Thymus (tissue), 11 donors: ENCODE data around the gene RFLNA. TPM values are rescaled to one million over a fixed set of nuclear protein-coding genes. Genes with fewer than 3 reads are reported as not detected.
"Not testable (repeated sequence)": the region's sequence is repeated elsewhere in the genome, so short reads cannot be mapped to it uniquely, and the experiment has no call there.

Experiments used
- DNase-seq, 9 donors: peaks; one replicate each; pipeline ENCODE4 v3.0.0-alpha.2; 2013; ENCODE audit warnings: low spot score in 9 of 9, low read depth in 6 of 9, missing footprints in 1 of 9
- H3K27ac ChIP-seq, 2 donors: one replicate each; pipeline ENCODE4 v1.5.1; 2013; ENCODE audit warnings: control low read depth in 1 of 2, low read depth in 1 of 2, low read length in 1 of 2, mild to moderate bottlenecking in 1 of 2, moderate library complexity in 1 of 2
- H3K27me3 ChIP-seq, 2 donors: one replicate each; pipeline ENCODE4 v1.5.1; 2013; ENCODE audit warnings: low read length in 1 of 2; ENCODE audit not compliant: control insufficient read depth in 2 of 2, insufficient read depth in 1 of 2
- H3K36me3 ChIP-seq, 2 donors: one replicate each; pipeline ENCODE4 v1.5.1; 2013; ENCODE audit warnings: low read length in 1 of 2, mild to moderate bottlenecking in 1 of 2, moderate library complexity in 1 of 2; ENCODE audit not compliant: control insufficient read depth in 2 of 2, insufficient read depth in 2 of 2
- H3K4me1 ChIP-seq, 2 donors: one replicate each; pipeline ENCODE4 v1.5.1; 2013; ENCODE audit warnings: low read length in 2 of 2; ENCODE audit not compliant: control insufficient read depth in 2 of 2, insufficient read depth in 2 of 2
- H3K4me3 ChIP-seq, 2 donors: one replicate each; pipeline ENCODE4 v1.5.1; 2013; ENCODE audit warnings: low read length in 2 of 2, control low read depth in 1 of 2, mild to moderate bottlenecking in 1 of 2
- H3K9me3 ChIP-seq, 2 donors: one replicate each; pipeline ENCODE4 v1.5.1; 2013; ENCODE audit warnings: low read length in 1 of 2, mild to moderate bottlenecking in 1 of 2; ENCODE audit not compliant: control insufficient read depth in 2 of 2, insufficient read depth in 1 of 2
- WGBS: extraction: QIAGEN DNeasy Blood & Tissue Kit; methylation state at CpG from one replicate; pipeline ENCODE4 v1.1.7; 2013; 5-methylcytosine and 5-hydroxymethylcytosine counted together
- polyA plus RNA-seq: library from polyadenylated mRNA; stranded (reverse); fragments of 200-250 nt; gene quantifications from one replicate; pipeline ENCODE4 v1.2.3, GENCODE V29; 2013
- total RNA-seq: library from RNA; stranded (reverse); fragments of 120-200 nt; gene quantifications from one replicate; pipeline ENCODE4 v1.2.4, GENCODE V29; 2013
- donor health status: healthy.

RFLNA gene
- total and polyA plus RNA-seq, 2 donors: 0.33 to 0.59 TPM

- Histone ChIP-seq H3K4me1 (peaks cover 0 to 2% of the 10 kb centered on the region in 2 donors), H3K27me3 (peaks cover 0 to 8% of the 10 kb centered on the region in 2 donors), H3K9me3 (peaks cover 10 to 11% of the 10 kb centered on the region in 2 donors), H3K36me3 (peaks cover 11 to 12% of the 10 kb centered on the region in 2 donors), H3K27ac (no peak overlapping the region), H3K4me3 (no peak overlapping the region)
- WGBS: 87% methylated on average over 11 of the region's 11 CpGs
- DNase-seq: no peak
These were observed 24.6 kb downstream of the RFLNA start for GRCh38 chr12:124319368-124320050.

GRCh38 chr12:124321040-124321481, 26.2 kb downstream of the RFLNA start:
- Histone ChIP-seq H3K27ac (no peak overlapping the region), H3K4me1 (no peaks in the 10 kb centered on the region), H3K27me3 (peaks cover 0 to 6% of the 10 kb centered on the region in 2 donors), H3K4me3 (no peak overlapping the region), H3K9me3 (peaks cover 13 to 27% of the 10 kb centered on the region in 2 donors), H3K36me3 (peaks cover 26 to 27% of the 10 kb centered on the region in 2 donors)
- peak in 7 of 9 donors; percentile 16 to 71 (median 38) for DNase-seq
- WGBS: 41% methylated on average over 6 of the region's 6 CpGs

- WGBS: 94% methylated on average over 7 of the region's 7 CpGs
- H3K27ac ChIP-seq: no peak overlapping the region
These were observed 26.8 kb downstream of the RFLNA start for GRCh38 chr12:124321556-124322270.

GRCh38 chr12:124322271-124322998, 27.5 kb downstream of the RFLNA start:
- DNase-seq: no peak
- 89% methylated on average over 10 of the region's 10 CpGs for WGBS
- Histone ChIP-seq H3K27ac (no peak overlapping the region), H3K4me3 (no peak overlapping the region), H3K27me3 (peaks cover 0 to 5% of the 10 kb centered on the region in 2 donors), H3K36me3 (peaks cover 35 to 41% of the 10 kb centered on the region in 2 donors), H3K9me3 (peaks cover 14 to 36% of the 10 kb centered on the region in 2 donors), H3K4me1 (no peaks in the 10 kb centered on the region)

More at GRCh38 chr12:124321556-124322270, 26.8 kb downstream of the RFLNA start:
- H3K4me1 ChIP-seq: no peaks in the 10 kb centered on the region
- no peak for DNase-seq
- H3K9me3 ChIP-seq: peaks cover 14 to 33% of the 10 kb centered on the region in 2 donors
- peaks cover 0 to 5% of the 10 kb centered on the region in 2 donors for H3K27me3 ChIP-seq
- H3K4me3 ChIP-seq: no peak overlapping the region
- H3K36me3 ChIP-seq: peaks cover 33 to 34% of the 10 kb centered on the region in 2 donors

GRCh38 chr12:124322999-124323328, 28.1 kb downstream of the RFLNA start:
- DNase-seq, H3K4me3 ChIP-seq, H3K27me3 ChIP-seq, H3K4me1 ChIP-seq, H3K27ac ChIP-seq: not testable (repeated sequence)
- Histone ChIP-seq H3K36me3 (peaks cover 38 to 44% of the 10 kb centered on the region in 2 donors), H3K9me3 (peaks cover 14 to 36% of the 10 kb centered on the region in 2 donors)
- WGBS: 98% methylated on average over 1 of the region's 1 CpG

GRCh38 chr12:124323771-124324530, 29.1 kb downstream of the RFLNA start:
- WGBS: 91% methylated on average over 11 of the region's 11 CpGs
- Histone ChIP-seq H3K4me1 (no peaks in the 10 kb centered on the region), H3K27ac (no peak overlapping the region), H3K4me3 (no peak overlapping the region), H3K27me3 (peaks cover 0 to 2% of the 10 kb centered on the region in 2 donors), H3K36me3 (peaks cover 47 to 51% of the 10 kb centered on the region in 2 donors), H3K9me3 (peaks cover 14 to 36% of the 10 kb centered on the region in 2 donors)
- no peak for DNase-seq

- Histone ChIP-seq H3K27me3 (no peaks in the 10 kb centered on the region), H3K36me3 (peaks cover 51 to 62% of the 10 kb centered on the region in 2 donors), H3K4me3 (no peak overlapping the region), H3K27ac (no peak overlapping the region), H3K4me1 (no peaks in the 10 kb centered on the region), H3K9me3 (peaks cover 14 to 36% of the 10 kb centered on the region in 2 donors)
- no peak for DNase-seq
- 97% methylated on average over 57 of the region's 57 CpGs for WGBS
These were observed 30.2 kb downstream of the RFLNA start for GRCh38 chr12:124324803-124325705.

- no peak for DNase-seq
- Histone ChIP-seq H3K36me3 (peaks cover 60 to 66% of the 10 kb centered on the region in 2 donors), H3K4me1 (no peaks in the 10 kb centered on the region), H3K27me3 (no peaks in the 10 kb centered on the region), H3K9me3 (peaks cover 14 to 36% of the 10 kb centered on the region in 2 donors), H3K27ac (no peak overlapping the region), H3K4me3 (no peak overlapping the region)
- WGBS: 94% methylated on average over 23 of the region's 23 CpGs
These were observed 31.2 kb downstream of the RFLNA start for GRCh38 chr12:124326104-124326503.
